SK-N-SH (cell line): Measurements from ENCODE around the gene C4orf50. TPM values are rescaled to one million over a fixed set of nuclear protein-coding genes. Genes with fewer than 3 reads are reported as not detected.

ENCODE experiments used
- CTCF ChIA-PET: fragments of 300-600, 350-600 bp; formaldehyde crosslinking; extraction: SDS; loops from one replicate; lab custom pipeline; 2021; lab: Yijun Ruan, JAX
- POLR2A ChIA-PET: fragments of 350-600 bp; sonication (Branson Sonifier 250); formaldehyde crosslinking; extraction: SDS; loops from one replicate; lab custom pipeline; 2020; ENCODE audit warnings: antibody characterized with exemption, inconsistent platforms; lab: Yijun Ruan, JAX
- DNase-seq: peaks from one replicate; pipeline ENCODE4 v3.0.0; 2012
- H2AFZ ChIP-seq: fragments of 200-600 bp; sonication (generic); 2 replicates; pipeline ENCODE4 v1.8.1; 2016; ENCODE audit warnings: antibody characterized with exemption, mild to moderate bottlenecking, low read depth
- H3F3A ChIP-seq: fragments of 200-600 bp; sonication (generic); replicated peaks from 2 replicates; pipeline ENCODE3; 2016; ENCODE audit warnings: antibody characterized with exemption, mild to moderate bottlenecking; ENCODE audit not compliant: insufficient read depth
- H3K27ac ChIP-seq, 2 experiments: fragments of 200-500 bp in 1 of 2; fragments of 200-600 bp in 1 of 2; sonication (Bioruptor generic) in 1 of 2; sonication (generic), shearing (Covaris generic) in 1 of 2; 2 replicates each; pipeline versions ENCODE4 v1.5.1 to v1.6.1; 2014 to 2016; ENCODE audit warnings: low read depth in 2 of 2, inconsistent platforms in 1 of 2, low read length in 1 of 2, mild to moderate bottlenecking in 1 of 2, mixed read lengths in 1 of 2
- H3K27me3 ChIP-seq: fragments of 200-600 bp; sonication (generic), shearing (Covaris generic); 2 replicates; pipeline ENCODE4 v1.6.1; 2016; ENCODE audit warnings: mixed run types; ENCODE audit not compliant: insufficient read depth
- H3K36me3 ChIP-seq, 2 experiments: fragments of 200-500 bp in 1 of 2; fragments of 200-600 bp in 1 of 2; sonication (Bioruptor generic) in 1 of 2; sonication (generic) in 1 of 2; replicated peaks in 1 of 2; 2 replicates each; pipeline versions ENCODE3 to v1.5.1; 2014 to 2016; ENCODE audit warnings: low read length in 1 of 2, mild to moderate bottlenecking in 1 of 2; ENCODE audit not compliant: insufficient read depth in 2 of 2, control insufficient read depth in 1 of 2
- H3K4me1 ChIP-seq, 2 experiments: fragments of 200-500 bp in 1 of 2; fragments of 200-600 bp in 1 of 2; sonication (Bioruptor generic) in 1 of 2; sonication (generic), shearing (Covaris generic) in 1 of 2; 2 replicates each; pipeline versions ENCODE4 v1.5.1 to v1.6.1; 2014 to 2016; ENCODE audit warnings: low read depth in 1 of 2, low read length in 1 of 2, mixed run types in 1 of 2; ENCODE audit not compliant: insufficient read depth in 2 of 2, control insufficient read depth in 1 of 2
- H3K4me2 ChIP-seq: fragments of 200-600 bp; sonication (generic), shearing (Covaris generic); 2 replicates; pipeline ENCODE4 v1.6.1; 2017; ENCODE audit warnings: mixed run types
- H3K4me3 ChIP-seq, 2 experiments: fragments of 200-500 bp in 1 of 2; fragments of 200-600 bp in 1 of 2; sonication (Bioruptor generic) in 1 of 2; sonication (generic), shearing (Covaris generic) in 1 of 2; 2 replicates each; pipeline versions ENCODE4 v1.5.1 to v1.8.1; 2014 to 2016; ENCODE audit warnings: low read depth in 2 of 2, inconsistent platforms in 1 of 2, low read length in 1 of 2, mild to moderate bottlenecking in 1 of 2, mixed read lengths in 1 of 2, moderate library complexity in 1 of 2
- H3K79me2 ChIP-seq: fragments of 200-600 bp; sonication (generic); 2 replicates; pipeline ENCODE4 v1.8.1; 2017; ENCODE audit warnings: mild to moderate bottlenecking; ENCODE audit not compliant: insufficient read depth
- H3K9ac ChIP-seq: fragments of 200-600 bp; sonication (generic); 2 replicates; pipeline ENCODE4 v1.6.1; 2017; ENCODE audit warnings: mixed run types
- H3K9me2 ChIP-seq: fragments of 200-600 bp; sonication (generic); 2 replicates; pipeline ENCODE4 v1.6.1; 2017; ENCODE audit warnings: mixed run types
- H3K9me3 ChIP-seq: fragments of 200-600 bp; sonication (generic); 2 replicates; pipeline ENCODE4 v1.6.1; 2017; ENCODE audit warnings: mixed run types, mild to moderate bottlenecking, moderate library complexity
- H4K20me1 ChIP-seq: fragments of 200-600 bp; sonication (generic); 2 replicates; pipeline ENCODE4 v1.6.1; 2017; ENCODE audit warnings: mild to moderate bottlenecking, mixed run types; ENCODE audit not compliant: insufficient read depth
- CHD2 ChIP-seq: fragments of 150-350 bp; IDR thresholded peaks from 2 replicates; pipeline ENCODE4 v1.6.1; 2018; ENCODE audit warnings: low read length; ENCODE audit not compliant: partially characterized antibody
- CTCF ChIP-seq: fragments of 200-600 bp; sonication (generic); IDR thresholded peaks from 2 replicates; pipeline ENCODE4 v1.6.1; 2017; ENCODE audit warnings: antibody characterized with exemption, mild to moderate bottlenecking, moderate library complexity
- ELF1 ChIP-seq: IDR thresholded peaks from 2 replicates; pipeline ENCODE4 v1.4.0; 2012
- EP300 ChIP-seq, 2 experiments: IDR thresholded peaks; 2 replicates each; pipeline versions ENCODE4 v1.4.0 to v1.6.1; 2012; ENCODE audit warnings: borderline replicate concordance in 1 of 2, low read depth in 1 of 2, low read length in 1 of 2
- EZH2phosphoT487 ChIP-seq: fragments of 200-600 bp; sonication (generic); IDR thresholded peaks from 2 replicates; pipeline ENCODE4 v1.6.1; 2017; ENCODE audit warnings: low read depth, mixed run types, mild to moderate bottlenecking, antibody characterized with exemption, moderate library complexity, borderline replicate concordance
- FOSL2 ChIP-seq: IDR thresholded peaks from 2 replicates; pipeline ENCODE4 v1.4.0; 2012; ENCODE audit warnings: low read depth, mild to moderate bottlenecking, moderate library complexity, borderline replicate concordance
- FOXJ3 ChIP-seq: sonication (generic); formaldehyde crosslinking; IDR thresholded peaks from 2 replicates; pipeline ENCODE4 v1.5.1; 2020; ENCODE audit warnings: mild to moderate bottlenecking, missing genetic modification reagents
- GATA2 ChIP-seq: sonication (generic); formaldehyde crosslinking; IDR thresholded peaks from 2 replicates; pipeline ENCODE4 v1.5.0; 2020; ENCODE audit warnings: mild to moderate bottlenecking, missing genetic modification reagents
- IRF3 ChIP-seq: fragments of 150-350 bp; IDR thresholded peaks from 2 replicates; pipeline ENCODE4 v1.6.1; 2016; ENCODE audit warnings: mild to moderate bottlenecking, low read depth, low read length
- JUND ChIP-seq: IDR thresholded peaks from 2 replicates; pipeline ENCODE4 v1.4.0; 2012
- MAX ChIP-seq: IDR thresholded peaks from 2 replicates; pipeline ENCODE4 v1.4.0; 2012; ENCODE audit warnings: low read depth
- MXI1 ChIP-seq: IDR thresholded peaks from 2 replicates; pipeline ENCODE4 v1.6.1; 2012; ENCODE audit warnings: mild to moderate bottlenecking, low read depth, low read length, improper control_type of control experiment
- NFIC ChIP-seq: IDR thresholded peaks from 2 replicates; pipeline ENCODE4 v1.4.0; 2012; ENCODE audit warnings: borderline replicate concordance
- NRF1 ChIP-seq: IDR thresholded peaks from 2 replicates; pipeline ENCODE4 v1.6.1; 2012; ENCODE audit warnings: low read depth, mild to moderate bottlenecking, low read length
- PBX3 ChIP-seq: IDR thresholded peaks from 2 replicates; pipeline ENCODE4; 2012
- RAD21 ChIP-seq: IDR thresholded peaks from 2 replicates; pipeline ENCODE4 v1.6.1; 2012; ENCODE audit warnings: mild to moderate bottlenecking, low read length
- RCOR1 ChIP-seq: fragments of 150-350 bp; IDR thresholded peaks from 2 replicates; pipeline ENCODE4 v1.6.1; 2017; ENCODE audit warnings: antibody characterized with exemption, low read length
- RFX5 ChIP-seq: IDR thresholded peaks from 2 replicates; pipeline ENCODE4 v1.6.1; 2012; ENCODE audit warnings: mild to moderate bottlenecking, improper control_type of control experiment, low read length
- SIN3A ChIP-seq: IDR thresholded peaks from 2 replicates; pipeline ENCODE4 v1.6.1; 2012; ENCODE audit warnings: low read depth, mild to moderate bottlenecking, low read length, moderate library complexity, borderline replicate concordance
- TAF1 ChIP-seq: IDR thresholded peaks from 2 replicates; pipeline ENCODE4 v1.6.1; 2012; ENCODE audit warnings: low read depth, mild to moderate bottlenecking, low read length, moderate library complexity, borderline replicate concordance
- USF1 ChIP-seq: IDR thresholded peaks from 2 replicates; pipeline ENCODE4 v1.4.0; 2012; ENCODE audit warnings: low read depth, borderline replicate concordance
- YY1 ChIP-seq: IDR thresholded peaks from 2 replicates; pipeline ENCODE4 v1.4.0; 2012; ENCODE audit warnings: low read depth, mild to moderate bottlenecking
- ZBTB33 ChIP-seq: IDR thresholded peaks from 2 replicates; pipeline ENCODE4 v1.4.0; 2012; ENCODE audit warnings: low read depth, borderline replicate concordance
- WGBS: methylation state at CpG from one replicate; pipeline ENCODE4 v1.1.6; 2017; ENCODE audit warnings: low lambda C conversion rate; 5-methylcytosine and 5-hydroxymethylcytosine counted together
- polyA plus RNA-seq, 3 experiments: library from polyadenylated mRNA; depleted of rRNA; stranded (reverse); fragments of >200 nt; gene quantifications; 2 replicates each; pipeline ENCODE4 v1.2.3, GENCODE V29; 2012

Gene C4orf50
- polyA plus RNA-seq, 1 of the 3 experiments (the other 2 are of a cell fraction): under 0.01 TPM

- TF ChIP-seq ZBTB33: no peak
- TF ChIP-seq TAF1: no peak
- TF ChIP-seq EZH2phosphoT487: no peak
- no peak for TF ChIP-seq EP300 (IDR thresholded peaks at IDR 0.05; ENCODE audit: borderline replicate concordance in 1 of 2, low read depth in 1 of 2, low read length in 1 of 2)
- TF ChIP-seq NFIC: no peak
- TF ChIP-seq FOSL2: no peak
- TF ChIP-seq RFX5: no peak
- no peak for TF ChIP-seq MXI1
- no peak for TF ChIP-seq ELF1
- no peak for TF ChIP-seq JUND
- TF ChIP-seq RAD21: no peak
Observed at GRCh38 chr4:5917672-5918071, 100.6 kb downstream of the C4orf50 start (continued).

GRCh38 chr4:5916229-5916628 is 102.0 kb downstream of the C4orf50 start:
- Histone ChIP-seq H4K20me1 (no peaks in the 10 kb centered on the region), H3K9ac (no peak overlapping the region), H3K9me2 (no peaks in the 10 kb centered on the region), H3K9me3 (no peaks in the 10 kb centered on the region), H3K4me3 (no peak overlapping the region), H3K27ac (no peak overlapping the region), H3K4me1 (peaks cover 0 to 8% of the 10 kb centered on the region in 2 experiments; a peak in 1 of 4 replicates), H2AFZ (no peak overlapping the region), H3K4me2 (no peak overlapping the region), H3K27me3 (no peaks in the 10 kb centered on the region), H3K36me3 (no peaks in the 10 kb centered on the region), H3F3A (no peaks in the 10 kb centered on the region), H3K79me2 (no peaks in the 10 kb centered on the region)
- ChIA-PET POLR2A (no interaction called here), CTCF (interaction anchor here (0.7 kb wide), 1 partner anchor 1025 kb away, joined by 3 read pairs; no protein-coding TSS in a partner anchor)
- TF ChIP-seq YY1: no peak
- no peak for TF ChIP-seq SIN3A
- no peak for TF ChIP-seq JUND
- TF ChIP-seq NRF1: no peak
- TF ChIP-seq RCOR1: no peak
- TF ChIP-seq USF1: no peak
- TF ChIP-seq GATA2 (CRISPR knock-in tag): no peak
- TF ChIP-seq RFX5: no peak
- no peak for TF ChIP-seq CHD2
- no peak for TF ChIP-seq RAD21
- TF ChIP-seq TAF1: no peak
- TF ChIP-seq IRF3: no peak
- TF ChIP-seq EZH2phosphoT487: no peak
- TF ChIP-seq ZBTB33: no peak
- TF ChIP-seq FOXJ3 (CRISPR knock-in tag): no peak
- no peak for TF ChIP-seq PBX3
- no peak for TF ChIP-seq MAX
- no peak for TF ChIP-seq CTCF
- no peak for DNase-seq
- 33% methylated on average over 3 of the region's 3 CpGs for WGBS
